ENCODE data around the gene SOCS3. TPM values are rescaled to one million over a fixed set of nuclear protein-coding genes. Genes with fewer than 3 reads are reported as not detected.

SOCS3 gene
- total and polyA plus RNA-seq, 4 donors: 5.6 to 70.3 (median 11.8) TPM

- H3K36me3 ChIP-seq (ENCODE audit: control insufficient read depth, insufficient read depth, low read length): peaks cover 33% of the 10 kb centered on the region
- H3K27me3 ChIP-seq (ENCODE audit: control insufficient read depth, insufficient read depth, low read length): no peaks in the 10 kb centered on the region
- H3K4me1 ChIP-seq (ENCODE audit: control insufficient read depth, insufficient read depth, low read length): peaks cover 7% of the 10 kb centered on the region
- DNase-seq (ENCODE audit: low read depth in 4 of 6, low spot score in 6 of 6): no peak
- H3K9me3 ChIP-seq (ENCODE audit: control insufficient read depth, insufficient read depth, low read length): no peaks in the 10 kb centered on the region
- H3K4me3 ChIP-seq (ENCODE audit: low read depth, low read length): no peak overlapping the region
- WGBS (ENCODE audit: insufficient coverage): 98% methylated on average over 5 of the region's 6 CpGs
- H3K27ac ChIP-seq (ENCODE audit: low read depth, low read length): no peak overlapping the region
Observed at GRCh38 chr17:78392295-78392694, 32.4 kb upstream of the SOCS3 start.

- Histone ChIP-seq H3K27me3 (ENCODE audit: control insufficient read depth, insufficient read depth, low read length) (no peaks in the 10 kb centered on the region), H3K36me3 (ENCODE audit: control insufficient read depth, insufficient read depth, low read length) (peaks cover 29% of the 10 kb centered on the region), H3K27ac (ENCODE audit: low read depth, low read length) (no peak overlapping the region), H3K9me3 (ENCODE audit: control insufficient read depth, insufficient read depth, low read length) (no peaks in the 10 kb centered on the region), H3K4me1 (ENCODE audit: control insufficient read depth, insufficient read depth, low read length) (peaks cover 7% of the 10 kb centered on the region), H3K4me3 (ENCODE audit: low read depth, low read length) (no peak overlapping the region)
- WGBS (ENCODE audit: insufficient coverage): 85% methylated on average over 4 of the region's 4 CpGs
- DNase-seq (ENCODE audit: low read depth in 4 of 6, low spot score in 6 of 6): no peak
Observed at GRCh38 chr17:78391843-78392242, 32.0 kb upstream of the SOCS3 start.

GRCh38 chr17:78391051-78391431, 31.2 kb upstream of the SOCS3 start:
- H3K4me1 ChIP-seq (ENCODE audit: control insufficient read depth, insufficient read depth, low read length): peaks cover 7% of the 10 kb centered on the region

GRCh38 chr17:78390241-78391050, 30.6 kb upstream of the SOCS3 start:
- peak in 2 of 6 donors; percentile 18 to 42 for DNase-seq (ENCODE audit: low read depth in 4 of 6, low spot score in 6 of 6)
- WGBS (ENCODE audit: insufficient coverage): 68% methylated on average over 12 of the region's 15 CpGs
- Histone ChIP-seq H3K36me3 (ENCODE audit: control insufficient read depth, insufficient read depth, low read length) (peaks cover 18% of the 10 kb centered on the region), H3K27ac (ENCODE audit: low read depth, low read length) (no peak overlapping the region), H3K27me3 (ENCODE audit: control insufficient read depth, insufficient read depth, low read length) (no peaks in the 10 kb centered on the region), H3K4me1 (ENCODE audit: control insufficient read depth, insufficient read depth, low read length) (peaks cover 7% of the 10 kb centered on the region), H3K4me3 (ENCODE audit: low read depth, low read length) (no peak overlapping the region), H3K9me3 (ENCODE audit: control insufficient read depth, insufficient read depth, low read length) (no peaks in the 10 kb centered on the region)

More at GRCh38 chr17:78391051-78391431, 31.2 kb upstream of the SOCS3 start:
- DNase-seq (ENCODE audit: low read depth in 4 of 6, low spot score in 6 of 6): no peak
- H3K4me3 ChIP-seq (ENCODE audit: low read depth, low read length): no peak overlapping the region
- 81% methylated on average over 11 of the region's 11 CpGs for WGBS (ENCODE audit: insufficient coverage)
- H3K36me3 ChIP-seq (ENCODE audit: control insufficient read depth, insufficient read depth, low read length): peaks cover 21% of the 10 kb centered on the region
- H3K27ac ChIP-seq (ENCODE audit: low read depth, low read length): no peak overlapping the region
- H3K27me3 ChIP-seq (ENCODE audit: control insufficient read depth, insufficient read depth, low read length): no peaks in the 10 kb centered on the region
- H3K9me3 ChIP-seq (ENCODE audit: control insufficient read depth, insufficient read depth, low read length): no peaks in the 10 kb centered on the region

- peak in 1 of 6 donors; percentile 55 for DNase-seq (ENCODE audit: low read depth in 4 of 6, low spot score in 6 of 6)
- Histone ChIP-seq H3K9me3 (ENCODE audit: control insufficient read depth, insufficient read depth, low read length) (no peaks in the 10 kb centered on the region), H3K4me1 (ENCODE audit: control insufficient read depth, insufficient read depth, low read length) (peaks cover 3% of the 10 kb centered on the region), H3K27ac (ENCODE audit: low read depth, low read length) (peak overlapping the region; percentile 66), H3K27me3 (ENCODE audit: control insufficient read depth, insufficient read depth, low read length) (no peaks in the 10 kb centered on the region), H3K36me3 (ENCODE audit: control insufficient read depth, insufficient read depth, low read length) (peaks cover 13% of the 10 kb centered on the region), H3K4me3 (ENCODE audit: low read depth, low read length) (no peak overlapping the region)
- WGBS (ENCODE audit: insufficient coverage): 65% methylated on average over 4 of the region's 10 CpGs
Observed at GRCh38 chr17:78387977-78388941, 28.4 kb upstream of the SOCS3 start.

GRCh38 chr17:78384479-78385175, 24.8 kb upstream of the SOCS3 start:
- Histone ChIP-seq H3K36me3 (ENCODE audit: control insufficient read depth, insufficient read depth, low read length) (peaks cover 9% of the 10 kb centered on the region), H3K27me3 (ENCODE audit: control insufficient read depth, insufficient read depth, low read length) (no peaks in the 10 kb centered on the region), H3K9me3 (ENCODE audit: control insufficient read depth, insufficient read depth, low read length) (no peaks in the 10 kb centered on the region), H3K4me1 (ENCODE audit: control insufficient read depth, insufficient read depth, low read length) (peaks cover 4% of the 10 kb centered on the region), H3K4me3 (ENCODE audit: low read depth, low read length) (no peak overlapping the region), H3K27ac (ENCODE audit: low read depth, low read length) (no peak overlapping the region)
- DNase-seq (ENCODE audit: low read depth in 4 of 6, low spot score in 6 of 6): no peak
- 89% methylated on average over 18 of the region's 23 CpGs for WGBS (ENCODE audit: insufficient coverage)

GRCh38 chr17:78383725-78384471, 24.0 kb upstream of the SOCS3 start:
- 77% methylated on average over 12 of the region's 15 CpGs for WGBS (ENCODE audit: insufficient coverage)
- DNase-seq (ENCODE audit: low read depth in 4 of 6, low spot score in 6 of 6): peak in 1 of 6 donors; percentile 44
- Histone ChIP-seq H3K4me1 (ENCODE audit: control insufficient read depth, insufficient read depth, low read length) (peaks cover 11% of the 10 kb centered on the region), H3K36me3 (ENCODE audit: control insufficient read depth, insufficient read depth, low read length) (peaks cover 9% of the 10 kb centered on the region), H3K27ac (ENCODE audit: low read depth, low read length) (peak overlapping the region; percentile 3), H3K9me3 (ENCODE audit: control insufficient read depth, insufficient read depth, low read length) (no peaks in the 10 kb centered on the region), H3K4me3 (ENCODE audit: low read depth, low read length) (no peak overlapping the region), H3K27me3 (ENCODE audit: control insufficient read depth, insufficient read depth, low read length) (no peaks in the 10 kb centered on the region)

GRCh38 chr17:78381601-78382232, 21.8 kb upstream of the SOCS3 start:
- Histone ChIP-seq H3K4me1 (ENCODE audit: control insufficient read depth, insufficient read depth, low read length) (peaks cover 15% of the 10 kb centered on the region), H3K27ac (ENCODE audit: low read depth, low read length) (no peak overlapping the region), H3K27me3 (ENCODE audit: control insufficient read depth, insufficient read depth, low read length) (no peaks in the 10 kb centered on the region), H3K4me3 (ENCODE audit: low read depth, low read length) (no peak overlapping the region), H3K36me3 (ENCODE audit: control insufficient read depth, insufficient read depth, low read length) (peaks cover 5% of the 10 kb centered on the region), H3K9me3 (ENCODE audit: control insufficient read depth, insufficient read depth, low read length) (no peaks in the 10 kb centered on the region)
- WGBS (ENCODE audit: insufficient coverage): 75% methylated on average over 6 of the region's 12 CpGs
- DNase-seq (ENCODE audit: low read depth in 4 of 6, low spot score in 6 of 6): no peak

All from spinal cord (tissue), 10 donors.